ENCODE data around the gene SGIP1.

- TF ChIP-seq MAX (IDR thresholded peaks at IDR 0.05): no peak
- TF ChIP-seq RAD21 (IDR thresholded peaks at IDR 0.05; ENCODE audit: low read depth): no peak
- no peak for TF ChIP-seq EP300 (IDR thresholded peaks at IDR 0.05; ENCODE audit: borderline replicate concordance)
Observed at GRCh38 chr1:66623812-66624211, 89.9 kb downstream of the SGIP1 start.
